Stimulated activated CD4-positive, alpha-beta T cell treated with anti-CD3 and anti-CD28 coated beads, Interleukin-15, amount 100 ng/mL, for 1 hour (primary cell): ENCODE measurements around the gene MCM6.
"Not testable (repeated sequence)": the region's sequence is repeated elsewhere in the genome, so short reads cannot be mapped to it uniquely, and the experiment has no call there.

Experiments used
- DNase-seq, 2 donors: peaks; one replicate each; pipeline ENCODE4 v3.0.0-alpha.2; 2020; ENCODE audit warnings: low read depth in 1 of 2, low spot score in 1 of 2

The MCM6 gene

DNA sequence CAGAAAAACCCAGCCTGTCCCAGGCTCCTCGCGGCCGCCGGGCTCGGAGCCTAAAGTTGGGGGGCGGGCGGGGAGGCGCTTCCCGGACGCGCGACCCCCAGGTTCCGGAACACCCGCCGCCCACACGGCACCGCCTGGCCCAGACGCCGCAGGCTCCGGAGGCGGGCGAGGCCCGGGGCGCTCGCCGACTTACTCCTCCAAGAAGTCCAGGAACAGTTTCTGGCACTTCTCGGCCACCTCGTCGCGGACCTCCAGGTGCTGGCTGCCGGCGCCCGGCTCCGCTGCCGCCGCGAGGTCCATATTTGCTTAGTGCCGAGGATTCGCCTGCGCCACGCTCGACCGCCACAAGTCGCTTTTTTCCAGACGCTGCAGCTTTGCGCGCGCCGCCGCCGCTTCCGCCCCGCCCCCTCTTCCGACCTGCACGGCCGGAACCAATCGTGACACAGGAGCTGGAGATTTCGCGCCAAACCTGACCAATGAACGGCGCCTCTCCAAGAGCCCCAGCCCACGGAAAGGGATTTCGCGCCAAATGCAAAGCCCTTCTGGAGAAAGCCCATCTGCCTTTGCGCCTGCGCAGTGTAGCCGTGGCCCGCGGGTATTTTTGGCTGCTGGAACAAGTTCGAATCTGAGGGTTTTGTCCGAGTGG is at the start of gene MCM6:
MCM6 (minus strand) TSS at position 378 of the 646 bp plus-strand sequence; CDS start at position 300, 78 bp downstream.
- DNase-seq, result peak; percentile 94

GRCh38 chr2:135925571-135925970 is 49.3 kb upstream of the MCM6 start:
- no peak for DNase-seq

DNA sequence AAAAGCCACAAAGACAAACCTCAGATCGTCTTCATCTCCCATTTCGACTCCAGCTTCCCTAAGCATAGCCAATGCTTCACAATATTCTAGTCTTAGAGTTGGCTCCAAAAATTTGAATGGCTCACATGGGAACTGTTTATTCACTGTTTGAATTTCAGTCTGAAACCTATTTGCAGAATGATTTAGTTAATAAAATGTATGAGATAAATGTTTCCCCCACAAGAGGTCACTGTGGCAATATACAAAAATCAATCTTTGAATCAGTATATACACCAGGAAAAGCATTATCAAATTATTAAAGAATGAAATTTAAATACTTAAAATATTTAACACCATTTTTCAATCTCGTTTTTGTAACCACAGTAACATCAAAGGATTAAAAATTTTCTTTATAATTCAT is 40.0 kb upstream of the MCM6 start:
- no peak for DNase-seq

GRCh38 chr2:135914485-135914884 is 38.2 kb upstream of the MCM6 start:
- DNase-seq, result no peak

GRCh38 chr2:135913727-135914365 is 37.6 kb upstream of the MCM6 start:
- DNase-seq, result no peak

DNA sequence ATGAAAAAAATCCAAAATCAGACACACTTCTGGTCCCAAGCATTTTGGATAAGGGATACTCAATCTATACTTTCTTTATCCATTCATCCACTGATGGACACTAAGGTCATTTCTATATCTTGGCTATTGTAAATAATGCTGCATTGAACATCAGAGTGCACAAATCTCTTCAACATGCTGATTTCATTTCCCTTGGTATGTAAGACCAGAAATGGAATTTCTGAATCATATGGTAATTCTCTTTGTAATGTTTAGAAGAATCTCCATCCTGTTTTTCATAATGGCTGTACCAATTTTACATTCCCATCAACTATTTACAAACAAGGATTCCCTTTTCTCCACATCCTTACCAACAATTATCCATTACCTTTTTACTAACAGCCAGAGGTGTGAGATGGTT is 33.7 kb upstream of the MCM6 start:
- DNase-seq, result no peak

DNA sequence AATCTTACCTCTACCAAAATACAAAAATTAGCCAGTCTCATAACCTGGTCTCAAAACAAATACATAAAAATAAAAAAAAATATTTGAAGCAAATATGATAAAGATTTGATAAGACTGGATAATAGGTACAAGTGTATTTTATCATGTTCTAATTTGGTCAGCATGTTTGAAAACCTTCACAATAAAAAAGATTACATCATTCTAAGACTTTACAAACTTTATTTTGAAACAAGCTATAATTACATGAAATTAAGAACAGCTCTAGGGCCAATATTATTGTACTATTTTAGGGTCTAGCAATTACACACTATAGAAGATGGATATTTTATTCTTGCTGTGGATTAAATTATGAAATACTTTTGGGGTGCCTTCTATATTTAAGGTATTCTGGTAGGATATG is 29.4 kb upstream of the MCM6 start:
- DNase-seq, result no peak

DNA sequence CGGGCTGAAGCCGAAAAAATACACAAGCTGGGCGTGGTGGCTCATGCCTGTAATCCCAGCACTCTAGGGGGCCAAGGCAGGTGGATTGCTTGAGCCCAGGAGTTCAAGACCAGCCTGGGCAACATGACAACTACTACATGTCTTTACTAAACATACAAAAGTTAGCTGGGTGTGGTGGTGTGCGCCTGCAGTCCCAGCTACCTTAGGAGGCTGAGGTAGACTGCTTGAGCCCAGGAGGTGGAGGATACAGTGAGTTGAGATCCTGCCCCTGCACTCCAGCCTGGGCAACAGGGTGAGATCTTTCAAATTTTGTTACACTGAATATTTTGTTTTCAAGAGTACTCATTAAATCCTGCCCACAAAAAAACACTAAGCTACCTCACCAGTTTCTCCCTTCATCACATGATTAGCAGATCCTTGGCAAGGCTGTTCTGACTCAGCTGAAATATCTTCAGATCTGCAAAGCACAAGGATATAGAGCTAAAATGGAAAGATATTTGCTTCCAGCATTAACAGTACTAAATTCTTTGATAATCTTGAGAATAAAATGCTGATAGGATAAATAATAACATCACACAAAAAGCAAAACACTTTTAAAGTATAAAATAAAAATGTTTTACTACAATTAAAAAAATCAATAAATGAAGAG is 28.2 kb upstream of the MCM6 start:
- DNase-seq, result no peak

GRCh38 chr2:135903650-135904049 is 27.4 kb upstream of the MCM6 start:
- no peak for DNase-seq

GRCh38 chr2:135899567-135899966 is 23.3 kb upstream of the MCM6 start:
- DNase-seq, result no peak

GRCh38 chr2:135898234-135898786 is 22.1 kb upstream of the MCM6 start:
- no peak for DNase-seq

DNA sequence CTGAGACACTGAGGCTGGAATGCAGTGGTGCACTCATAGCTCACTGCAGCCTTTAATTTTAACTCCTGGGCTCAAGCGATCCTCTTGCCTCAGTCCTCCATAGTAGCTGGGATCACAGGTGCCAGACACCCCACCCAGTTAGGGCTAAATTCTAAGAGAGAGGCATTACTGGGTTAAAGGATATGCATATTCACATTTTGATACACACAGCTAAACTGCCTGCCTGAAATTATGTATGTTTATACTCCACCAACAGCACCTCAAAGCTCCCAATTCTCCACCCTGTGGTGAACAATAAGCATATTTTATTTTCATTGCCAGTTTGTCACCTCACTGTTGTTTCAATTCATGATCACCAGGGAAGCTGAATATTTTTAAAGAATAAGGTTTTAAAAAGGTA is 18.7 kb upstream of the MCM6 start:
- no peak for DNase-seq

DNA sequence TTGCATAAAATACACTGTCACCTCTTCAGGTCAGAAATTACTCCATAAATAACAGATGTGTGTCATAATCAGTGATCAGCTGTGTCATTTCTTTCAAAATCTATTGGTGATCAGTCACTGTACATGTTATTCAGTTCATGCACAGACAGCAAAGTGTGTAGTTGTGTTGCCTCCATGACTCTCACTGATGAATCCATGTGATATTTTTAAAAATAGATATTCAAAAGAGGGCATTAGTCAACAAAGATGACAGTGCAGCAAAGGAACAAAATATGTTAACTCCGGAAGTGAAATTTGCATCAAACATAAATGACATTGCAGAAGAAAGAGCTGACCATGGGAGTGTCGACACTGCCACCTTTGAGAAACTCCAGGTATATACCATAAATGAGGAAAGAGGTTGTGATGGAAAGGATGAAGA is 17.1 kb upstream of the MCM6 start:
- no peak for DNase-seq

DNA sequence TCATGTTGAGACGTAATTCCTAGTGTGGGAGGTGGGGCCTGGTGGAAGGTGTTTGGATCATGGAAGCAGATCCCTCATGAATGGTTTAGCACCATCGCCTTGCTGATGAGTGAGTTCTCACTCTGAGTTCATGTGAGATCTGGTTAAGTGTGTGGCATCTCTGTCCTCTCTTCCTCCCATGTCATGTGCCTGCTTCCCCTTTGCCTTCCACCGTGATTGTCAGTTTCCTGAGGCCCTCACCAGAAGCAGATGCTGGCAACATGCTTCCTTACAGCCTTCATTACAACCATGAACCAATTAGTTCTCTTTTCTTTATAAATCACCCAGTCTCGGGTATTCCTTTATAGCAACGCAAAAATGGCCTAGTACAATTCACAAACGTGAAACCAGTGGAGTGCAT is 14.6 kb upstream of the MCM6 start:
- no peak for DNase-seq

- no peak for DNase-seq
Measured at GRCh38 chr2:135890149-135890548, 13.9 kb upstream of the MCM6 start.

DNA sequence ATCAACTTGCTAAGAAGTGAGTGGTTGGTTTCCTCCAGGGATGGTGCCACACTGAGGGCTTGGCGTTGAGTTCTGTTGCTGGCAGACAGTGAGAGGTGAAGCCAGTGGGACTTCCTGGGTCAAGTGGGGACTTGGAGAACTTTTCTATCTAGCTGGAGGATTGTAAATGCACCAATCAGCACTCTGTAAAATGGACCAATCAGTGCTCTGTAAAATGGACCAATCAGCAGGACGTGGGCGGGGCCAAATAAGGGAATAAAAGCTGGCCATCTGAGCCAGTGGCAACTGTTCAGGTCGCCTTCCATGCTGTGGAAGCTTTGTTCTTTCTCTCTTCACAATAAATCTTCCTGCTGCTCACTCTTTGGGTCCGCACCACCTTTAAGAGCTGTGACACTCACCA is 12.3 kb upstream of the MCM6 start:
- DNase-seq, result not testable (repeated sequence)

DNA sequence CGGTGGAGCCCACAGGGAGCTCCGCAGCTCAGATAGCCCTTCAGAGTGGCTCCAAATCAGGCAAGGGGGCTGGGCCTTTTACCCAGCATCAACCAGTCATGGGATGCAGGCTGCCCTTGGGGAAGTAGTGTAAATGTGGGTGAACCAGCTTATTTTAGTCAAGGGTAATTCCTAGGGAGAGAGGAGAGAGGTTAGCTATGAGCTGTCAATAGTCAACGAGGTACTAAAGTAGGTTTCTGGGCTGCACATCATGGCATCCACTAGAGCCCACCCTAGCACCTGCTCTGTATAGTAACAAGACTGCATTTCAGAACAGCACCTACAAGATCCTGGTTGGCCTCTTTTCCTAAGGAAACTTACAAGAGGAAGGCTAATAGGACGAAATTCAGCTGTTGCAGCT is 9.5 kb upstream of the MCM6 start:
- DNase-seq, result no peak

GRCh38 chr2:135882415-135882814 is 6.2 kb upstream of the MCM6 start:
- no peak for DNase-seq

GRCh38 chr2:135876770-135877169 is 527 bp upstream of the MCM6 start:
- not testable (repeated sequence) for DNase-seq

- DNase-seq, result peak; percentile 32 to 56
Measured at GRCh38 chr2:135875491-135876065, 665 bp downstream of the MCM6 start.

GRCh38 chr2:135874777-135875365 is 1.4 kb downstream of the MCM6 start:
- no peak for DNase-seq
